Right lung (tissue), 5 donors: ENCODE results near the gene CCDC171. TPM values are rescaled to one million over a fixed set of nuclear protein-coding genes. Genes with fewer than 3 reads are reported as not detected.
"Not testable (repeated sequence)": the region's sequence is repeated elsewhere in the genome, so short reads cannot be mapped to it uniquely, and the experiment has no call there.

Experiments used
- DNase-seq, 2 donors: peaks; one replicate each; pipeline ENCODE4 v3.0.0-alpha.2; 2013
- polyA plus RNA-seq, 5 donors: library from polyadenylated mRNA; unstranded; fragments of 120-200 nt; gene quantifications; one replicate each; pipeline versions ENCODE4 v1.2.1 to v1.2.3, GENCODE V29; 2013; ENCODE audit warnings: inconsistent platforms in 1 of 5, low replicate concordance in 1 of 5; ENCODE audit not compliant: insufficient read length in 5 of 5, insufficient read depth in 1 of 5

The CCDC171 gene
- polyA plus RNA-seq, 5 donors, result 7.7 to 12.5 (median 9.9) TPM

DNA sequence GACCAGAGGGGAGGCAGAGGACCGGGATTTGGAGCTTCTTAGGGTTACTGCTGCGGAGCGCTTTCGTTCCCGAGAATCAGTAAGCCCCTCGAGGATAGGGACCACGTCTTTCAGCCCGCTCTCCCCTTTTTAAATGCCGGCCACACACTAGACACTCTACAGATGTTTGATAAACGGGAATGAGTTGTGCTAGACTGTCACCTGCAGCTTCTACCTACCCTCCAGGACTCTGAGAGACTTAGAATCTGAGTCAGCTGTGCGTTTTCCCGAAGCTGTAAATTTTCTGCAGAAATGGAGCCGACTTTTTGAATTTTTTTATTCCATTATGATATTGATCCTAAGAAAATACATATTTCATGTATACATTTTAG is 670 bp downstream of the CCDC171 start:
- DNase-seq, result no peak

DNA sequence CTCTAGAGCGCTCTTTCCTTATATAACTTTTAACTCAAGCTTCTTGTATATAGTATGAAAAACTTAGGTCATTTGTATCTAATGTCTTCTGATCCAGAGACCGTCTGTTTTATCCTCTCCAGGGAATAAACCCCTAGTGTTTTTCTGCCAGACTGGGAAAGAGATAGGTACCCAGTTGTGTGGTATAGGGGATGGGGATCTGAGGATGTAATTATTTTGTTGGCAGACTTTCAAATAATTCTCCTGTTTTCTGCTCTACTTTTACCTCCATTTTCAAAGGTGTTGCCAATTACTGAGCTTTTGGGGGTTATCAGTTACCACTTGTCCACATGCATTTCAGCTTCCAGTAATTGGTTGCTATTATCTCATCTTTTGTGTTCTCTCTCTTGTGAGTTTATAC is 17.9 kb downstream of the CCDC171 start:
- no peak for DNase-seq

DNA sequence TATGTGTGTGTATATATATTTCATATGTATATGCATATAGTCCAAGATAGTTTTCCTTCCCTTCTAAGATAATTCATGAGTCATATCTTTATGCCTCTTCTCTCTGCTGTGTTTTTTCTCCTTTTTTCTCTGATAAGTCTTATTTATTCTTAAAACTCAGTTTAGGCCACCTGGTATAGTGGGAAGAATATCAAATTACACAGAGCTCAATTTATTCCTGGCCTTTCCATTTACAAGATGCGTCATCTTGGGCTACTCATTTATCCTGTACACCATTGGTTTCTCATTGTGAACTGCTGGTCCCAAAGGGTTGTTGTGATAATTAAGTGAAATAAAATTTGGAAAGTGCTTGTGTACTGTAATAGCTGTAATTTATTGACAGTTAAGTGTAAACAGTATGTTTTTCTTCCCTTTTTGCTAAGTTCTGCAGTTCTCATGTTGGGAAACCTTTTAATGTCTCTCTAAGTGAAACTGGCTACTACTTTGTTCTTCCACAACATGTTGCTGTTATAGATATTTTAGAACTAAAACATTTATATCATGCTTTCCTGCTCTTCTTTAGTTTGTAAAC is 19.4 kb downstream of the CCDC171 start:
- peak; percentile 12 to 68 for DNase-seq

DNA sequence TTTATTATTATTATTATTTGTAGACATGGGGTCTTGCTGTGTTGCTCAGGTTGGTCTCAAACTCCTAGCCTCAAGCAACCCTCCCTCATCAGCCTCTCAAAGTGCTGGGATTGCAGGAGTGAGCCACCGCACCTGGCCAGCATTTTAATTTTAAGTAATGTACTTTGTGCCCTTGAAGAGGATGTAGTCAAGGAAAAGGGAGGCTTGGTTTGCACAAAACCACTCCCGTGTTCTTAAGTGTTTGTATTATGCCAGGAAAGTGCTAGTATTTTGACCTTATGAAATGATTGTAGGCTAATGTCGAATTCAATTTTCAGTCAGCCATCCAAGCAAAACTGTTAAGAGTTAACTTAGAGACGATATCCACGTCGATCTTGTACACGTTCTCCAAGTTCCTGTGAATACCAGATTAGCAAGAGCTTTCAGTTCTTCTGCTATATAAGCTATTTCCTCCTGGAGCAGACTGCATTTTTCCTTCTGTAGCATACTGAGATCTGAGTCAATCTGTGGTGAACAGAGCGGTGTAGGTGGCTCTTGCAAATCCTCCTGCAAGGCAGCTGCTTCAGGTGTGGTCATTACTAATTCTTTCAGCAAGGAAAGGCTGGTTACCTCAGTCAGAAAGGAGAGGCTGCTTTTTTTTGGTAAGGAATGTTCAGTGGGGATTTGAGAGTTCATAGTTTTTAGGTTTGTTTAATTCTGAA is 23.7 kb downstream of the CCDC171 start:
- DNase-seq, result peak; percentile 8 to 12

DNA sequence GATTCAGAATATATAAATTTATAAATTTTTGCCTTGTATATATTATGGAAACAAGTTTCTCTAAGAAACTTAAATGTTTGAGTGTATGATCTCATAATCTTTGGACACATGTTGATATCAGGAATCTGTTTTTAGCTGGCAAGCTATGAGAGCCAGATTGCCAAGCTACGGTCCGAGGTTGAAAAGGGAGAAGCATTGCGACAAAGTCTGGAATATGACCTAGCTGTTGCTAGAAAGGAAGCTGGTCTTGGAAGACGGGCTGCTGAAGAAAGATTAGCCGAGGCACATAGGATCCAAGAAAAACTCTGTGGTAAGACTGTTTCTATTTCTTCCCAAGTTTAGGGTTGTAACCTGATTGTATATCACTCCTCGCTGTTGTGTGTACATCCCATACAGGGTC is 25.9 kb downstream of the CCDC171 start:
- peak; percentile 75 to 84 for DNase-seq

DNA sequence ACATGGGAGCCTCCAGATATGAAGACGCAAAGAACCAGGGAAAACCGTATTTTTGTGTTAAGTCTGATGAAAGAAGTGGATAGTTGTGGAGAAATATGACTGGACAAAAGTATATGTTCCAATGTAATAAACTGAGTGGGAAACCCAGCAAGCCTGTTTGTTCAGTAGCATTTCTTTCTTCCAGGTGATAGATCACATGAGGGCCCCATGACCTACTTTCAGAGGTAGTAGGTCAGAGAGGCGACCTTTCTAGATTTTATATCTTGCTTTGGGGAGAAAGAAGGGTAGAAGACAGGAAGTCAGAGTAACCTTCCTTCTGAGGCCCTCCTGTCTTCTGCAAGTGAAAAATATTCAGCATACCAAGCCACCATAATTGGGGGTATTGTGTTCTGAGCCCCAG is 31.5 kb downstream of the CCDC171 start:
- no peak for DNase-seq

DNA sequence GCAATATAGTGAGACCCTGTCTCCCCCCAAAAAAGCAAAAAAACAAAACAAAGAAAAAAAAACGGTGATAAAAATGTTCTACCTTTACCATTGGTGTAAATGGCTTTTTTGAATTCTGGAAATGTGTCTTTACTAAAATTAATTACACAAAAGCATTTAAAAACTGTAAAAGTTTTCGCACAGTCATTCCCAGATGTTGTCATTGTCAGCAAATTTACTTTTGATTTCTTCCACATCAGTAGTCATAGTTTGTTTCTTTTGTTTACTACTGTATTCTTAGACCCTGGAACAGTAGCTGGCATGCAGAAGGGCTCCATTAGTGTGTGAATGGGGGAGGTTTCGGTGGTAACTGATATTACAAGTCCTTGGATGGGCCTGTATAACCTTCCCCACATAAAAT is 39.5 kb downstream of the CCDC171 start:
- DNase-seq, result no peak

DNA sequence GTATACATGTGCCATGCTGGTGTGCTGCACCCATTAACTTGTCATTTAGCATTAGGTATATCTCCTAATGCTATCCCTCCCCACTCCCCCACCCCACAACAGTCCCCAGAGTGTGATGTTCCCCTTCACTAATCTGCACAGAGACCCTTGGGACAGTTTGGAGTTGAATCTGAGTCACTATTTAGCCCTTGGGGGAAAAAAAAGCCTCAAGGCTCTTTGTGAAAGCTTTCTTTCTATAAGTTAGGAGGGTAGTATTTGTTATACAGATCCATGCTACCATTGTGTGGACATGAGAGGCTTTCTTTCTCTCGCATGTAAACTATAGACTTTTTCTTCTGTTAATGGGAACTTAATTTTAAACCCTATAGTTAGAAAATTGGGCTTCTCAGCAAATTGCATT is 40.1 kb downstream of the CCDC171 start:
- DNase-seq, result not testable (repeated sequence)

DNA sequence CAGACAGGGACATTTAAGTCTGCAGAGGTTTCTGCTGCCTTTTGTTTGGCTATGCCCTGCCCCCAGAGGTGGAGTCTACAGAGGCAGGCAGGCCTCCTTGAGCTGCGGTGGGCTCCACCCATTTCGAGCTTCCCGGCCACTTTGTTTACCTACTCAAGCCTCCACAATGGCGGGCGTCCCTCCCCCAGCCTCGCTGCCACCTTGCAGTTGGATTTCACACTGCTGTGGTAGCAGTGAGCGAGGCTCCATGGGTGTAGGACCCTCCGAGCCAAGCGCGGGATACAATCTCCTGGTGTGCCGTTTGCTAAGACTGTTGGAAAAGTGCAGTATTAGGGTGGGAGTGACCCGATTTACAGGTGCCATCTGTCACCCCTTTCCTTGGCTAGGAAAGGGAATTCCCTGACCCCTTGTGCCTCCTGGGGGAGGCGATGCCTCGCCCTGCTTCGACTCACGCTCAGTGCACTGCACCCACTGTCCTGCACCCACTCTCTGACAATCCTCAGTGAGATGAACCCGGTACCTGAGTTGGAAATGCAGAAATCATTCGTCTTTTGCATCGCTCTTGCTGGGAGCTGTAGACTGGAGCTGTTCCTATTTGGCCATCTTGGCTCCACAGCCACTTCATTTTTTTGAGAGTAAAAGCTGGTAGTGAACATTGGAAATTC is 48.0 kb downstream of the CCDC171 start:
- DNase-seq, result not testable (repeated sequence)

DNA sequence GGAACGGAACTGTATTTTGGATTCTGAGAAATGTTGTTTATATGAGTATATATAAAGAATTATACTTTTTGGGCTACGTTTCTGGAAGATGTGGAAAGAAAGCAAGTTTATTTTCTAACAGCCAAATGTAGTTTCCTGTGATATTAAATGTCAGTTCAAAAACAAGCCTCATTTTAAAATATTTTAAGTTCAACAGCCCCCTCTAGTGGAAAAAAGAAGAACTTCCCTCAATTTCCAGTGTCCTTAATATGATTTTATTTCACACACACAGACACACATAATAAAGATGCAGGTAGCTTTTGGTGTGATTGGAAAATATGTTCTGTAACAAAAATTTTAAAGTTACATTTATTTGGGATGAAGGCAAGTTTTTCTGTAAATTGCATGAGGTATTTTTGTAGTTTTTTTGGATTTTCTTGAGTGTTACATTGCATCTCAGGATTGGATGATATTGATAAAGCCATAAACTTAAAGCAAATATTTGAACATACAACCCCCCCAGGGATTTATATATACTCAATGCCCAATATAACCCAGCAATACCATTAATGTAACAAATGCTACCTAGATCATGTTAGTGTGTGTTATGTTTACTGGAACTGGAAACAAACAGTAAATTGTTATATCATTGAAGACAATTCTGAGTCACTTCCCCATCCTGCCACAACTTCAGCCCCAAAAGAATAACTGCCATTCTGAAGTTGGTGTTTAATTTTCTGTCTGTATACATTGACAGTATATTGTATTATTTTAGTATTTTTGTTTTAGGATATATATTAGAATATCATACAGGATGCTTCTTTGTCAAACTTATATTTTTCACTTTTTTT is 54.0 kb downstream of the CCDC171 start:
- peak; percentile 30 to 46 for DNase-seq

DNA sequence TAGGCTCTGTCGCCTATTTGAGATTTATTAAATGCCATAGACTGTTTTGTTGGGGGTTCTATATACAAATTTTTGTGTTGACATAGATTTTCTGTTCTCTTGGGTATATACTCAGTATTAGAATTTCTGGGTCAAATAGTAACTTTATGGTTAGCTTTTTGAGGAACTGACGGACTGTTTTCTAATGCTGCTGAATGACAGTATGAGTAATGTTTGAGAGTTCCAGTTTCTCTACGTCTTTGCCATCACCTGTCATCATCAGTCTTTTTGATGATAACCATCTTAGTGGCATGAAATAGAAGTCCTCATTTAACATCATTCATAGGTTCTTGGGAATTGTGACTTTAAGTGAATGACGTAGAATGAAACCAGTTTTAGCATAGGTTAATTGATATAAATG is 60.1 kb downstream of the CCDC171 start:
- no peak for DNase-seq

DNA sequence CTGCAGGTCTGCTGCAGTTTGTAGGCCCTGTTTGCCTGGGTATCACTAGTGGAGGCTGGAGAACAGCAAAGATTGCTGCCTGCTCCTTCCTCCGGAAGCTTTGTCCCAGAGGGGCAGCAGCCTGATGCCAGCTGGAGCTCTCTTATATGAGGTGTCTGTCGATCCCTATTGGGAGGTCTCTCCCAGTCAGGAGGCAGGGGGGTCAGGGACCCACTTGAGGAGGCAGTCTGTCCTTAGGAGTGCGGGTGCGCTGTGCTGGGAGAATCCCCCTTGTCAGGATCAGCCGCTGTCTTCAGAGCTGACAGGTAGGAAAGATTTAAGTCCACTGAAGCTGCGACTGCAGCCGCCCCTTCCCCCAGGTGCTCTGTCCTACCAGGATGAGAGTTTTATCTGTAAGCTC is 64.9 kb downstream of the CCDC171 start:
- DNase-seq, result no peak

DNA sequence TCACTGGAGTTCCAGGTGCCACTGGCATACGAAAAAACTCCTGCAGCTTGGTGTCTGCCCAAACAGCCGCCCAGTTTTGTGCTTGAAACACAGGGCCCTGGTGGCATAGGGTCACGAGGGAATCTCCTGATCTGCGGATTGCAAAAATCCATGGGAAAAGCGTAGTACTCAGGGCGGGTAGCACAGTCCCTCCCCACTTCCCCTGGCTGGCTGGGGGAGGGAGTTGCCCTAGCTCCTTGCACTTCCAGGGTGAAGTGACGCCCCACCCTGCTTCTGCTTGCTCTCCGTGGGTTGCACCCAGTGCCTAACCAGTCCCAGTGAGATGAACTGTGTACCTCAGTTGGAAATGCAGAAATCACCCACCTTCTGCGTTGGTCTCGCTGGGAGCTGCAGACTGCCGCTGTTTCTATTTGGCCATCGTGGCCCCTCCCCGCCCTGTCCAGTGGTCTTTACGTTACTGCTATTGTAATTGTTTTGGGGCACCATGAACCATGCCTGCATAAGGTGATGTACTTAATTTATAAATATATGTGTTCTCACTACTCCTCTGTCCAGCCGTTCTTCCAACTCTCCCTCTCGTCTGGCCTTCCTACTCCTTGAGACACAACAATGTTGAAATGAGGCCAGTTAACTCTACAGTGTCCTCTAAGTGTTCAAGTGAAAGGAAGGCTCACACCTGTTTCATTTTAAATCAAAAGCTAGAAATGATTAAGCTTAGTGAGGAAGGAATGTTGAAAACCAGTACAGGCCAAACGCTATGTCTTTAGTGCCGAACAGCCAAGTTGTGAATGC is 65.9 kb downstream of the CCDC171 start:
- DNase-seq, result no peak

DNA sequence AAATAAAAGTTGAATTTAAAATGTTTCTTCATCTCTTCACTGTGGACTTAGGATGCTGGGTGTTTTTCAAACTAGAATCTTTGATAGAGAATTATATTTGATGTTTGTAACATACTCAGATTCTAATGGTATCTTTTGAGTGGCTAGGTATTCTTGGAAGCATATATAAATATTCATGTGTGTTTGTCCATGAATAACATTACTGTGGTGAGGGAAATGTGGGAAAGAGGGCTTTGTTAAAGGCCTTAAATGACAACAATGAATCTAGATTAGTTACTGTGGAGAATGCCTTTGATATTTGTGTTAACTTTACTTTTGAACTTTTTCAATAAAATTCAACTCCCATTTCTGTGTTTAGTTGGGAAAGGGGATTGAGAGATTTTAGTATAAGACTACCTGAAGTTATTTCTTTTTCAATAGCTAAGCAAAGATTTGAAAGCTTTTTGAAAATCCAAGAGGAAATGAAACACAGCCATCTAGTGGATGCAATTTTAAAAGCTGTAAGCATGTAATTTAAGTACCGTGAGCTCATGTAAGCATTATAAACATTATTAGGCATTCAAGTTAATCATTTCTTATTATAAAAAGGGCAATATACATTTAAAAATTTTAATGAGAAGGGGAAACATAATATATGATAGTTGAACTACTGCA is 69.6 kb downstream of the CCDC171 start:
- DNase-seq, result no peak

DNA sequence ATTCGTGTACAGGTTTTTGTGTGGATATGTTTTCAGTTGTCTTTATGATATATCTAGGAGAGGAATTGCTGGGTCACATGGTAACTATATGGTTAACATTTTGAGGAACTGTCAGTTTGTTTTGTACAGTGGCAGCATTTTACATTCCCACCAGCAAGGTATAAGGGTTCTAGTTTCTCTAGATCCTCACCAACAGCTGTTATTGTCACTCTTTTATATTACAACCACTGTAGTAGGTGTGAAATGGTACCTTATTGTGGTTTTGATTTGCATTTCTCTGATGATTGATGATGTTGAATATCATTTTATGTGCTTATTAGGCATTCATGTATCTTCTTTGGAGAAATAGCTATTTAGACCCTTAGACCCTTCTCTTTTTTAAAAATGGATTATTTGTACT is 82.9 kb downstream of the CCDC171 start:
- no peak for DNase-seq

DNA sequence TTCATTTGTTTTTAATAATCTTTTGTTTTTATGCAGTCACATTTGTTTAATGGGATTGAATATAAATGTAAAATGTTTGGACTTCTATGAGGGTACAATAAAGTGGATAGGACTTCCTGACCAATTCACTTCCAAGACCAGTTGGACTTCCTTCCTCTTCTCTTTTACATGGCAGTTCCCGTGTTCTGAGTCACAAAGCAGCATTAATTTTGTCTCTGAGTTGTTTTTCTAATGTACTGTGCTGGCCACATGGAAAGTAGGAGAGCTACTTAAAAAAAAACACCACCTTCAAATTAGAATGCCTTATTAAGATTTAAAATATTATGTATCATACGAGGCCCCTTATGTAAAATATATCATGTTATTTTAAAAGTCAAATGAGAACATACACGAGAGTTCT is 87.3 kb downstream of the CCDC171 start:
- no peak for DNase-seq

DNA sequence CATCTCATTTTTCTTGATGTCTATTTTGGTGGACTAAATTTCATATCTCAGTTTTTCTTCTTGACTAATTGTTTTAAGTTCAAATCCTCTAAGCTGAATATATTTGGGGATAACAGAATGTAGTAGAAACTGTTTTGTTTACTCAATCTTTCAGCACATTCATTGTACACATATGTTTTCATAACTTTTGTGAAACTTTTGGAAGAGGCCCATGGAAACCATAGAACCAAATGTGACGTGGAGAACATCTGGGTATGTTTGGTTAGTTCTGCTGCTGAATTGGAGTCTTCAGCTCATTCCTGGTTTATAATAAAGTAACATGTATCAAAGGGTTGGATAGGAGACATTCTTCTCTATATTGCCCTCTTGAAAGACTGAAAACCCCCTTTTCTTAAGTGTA is 88.4 kb downstream of the CCDC171 start:
- DNase-seq, result peak; percentile 41 to 56

DNA sequence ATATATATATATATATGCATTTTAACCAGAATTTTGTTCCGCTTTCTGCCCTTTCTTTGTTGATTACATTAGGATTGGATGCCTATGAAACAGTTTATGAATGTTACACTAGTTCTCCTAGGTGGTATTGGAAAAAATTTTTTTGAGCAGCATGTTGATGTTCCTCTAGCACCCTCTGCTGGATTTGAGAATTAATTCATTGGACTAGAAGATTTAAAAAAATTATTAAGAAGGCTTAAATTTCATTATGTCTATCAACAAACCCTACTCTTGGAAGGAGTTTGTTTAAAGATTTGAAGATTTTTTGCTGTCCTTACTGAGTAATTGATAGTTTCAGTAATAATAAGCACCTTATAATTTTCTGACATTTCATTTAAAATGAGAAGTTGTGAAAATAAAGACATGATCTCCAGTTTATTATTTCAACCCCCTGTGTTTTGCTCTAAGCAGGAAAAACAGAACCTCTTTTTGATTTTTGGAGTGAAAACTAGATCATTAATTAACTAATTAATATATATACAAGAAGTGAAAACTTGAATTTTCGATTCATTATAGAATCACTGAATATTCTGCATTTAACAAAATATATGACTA is 89.6 kb downstream of the CCDC171 start:
- DNase-seq, result no peak

DNA sequence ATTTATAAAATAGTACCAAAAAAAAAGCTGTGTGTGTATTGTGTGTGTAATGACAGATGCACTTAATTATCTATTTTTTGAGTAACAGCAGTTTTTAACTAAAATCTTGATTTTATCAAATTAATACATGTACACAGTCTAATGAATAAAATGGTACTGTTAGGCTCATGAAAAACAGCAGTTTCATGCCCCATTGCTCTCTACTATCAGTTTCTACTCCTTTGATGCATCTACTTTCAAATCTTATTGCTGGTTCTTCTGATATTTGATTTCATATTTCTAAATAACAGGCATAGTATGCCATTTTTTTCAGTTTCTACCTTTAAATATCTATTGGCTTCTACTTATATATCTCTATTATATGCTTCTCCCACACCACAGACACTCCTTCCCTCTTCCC is 117.4 kb downstream of the CCDC171 start:
- no peak for DNase-seq

DNA sequence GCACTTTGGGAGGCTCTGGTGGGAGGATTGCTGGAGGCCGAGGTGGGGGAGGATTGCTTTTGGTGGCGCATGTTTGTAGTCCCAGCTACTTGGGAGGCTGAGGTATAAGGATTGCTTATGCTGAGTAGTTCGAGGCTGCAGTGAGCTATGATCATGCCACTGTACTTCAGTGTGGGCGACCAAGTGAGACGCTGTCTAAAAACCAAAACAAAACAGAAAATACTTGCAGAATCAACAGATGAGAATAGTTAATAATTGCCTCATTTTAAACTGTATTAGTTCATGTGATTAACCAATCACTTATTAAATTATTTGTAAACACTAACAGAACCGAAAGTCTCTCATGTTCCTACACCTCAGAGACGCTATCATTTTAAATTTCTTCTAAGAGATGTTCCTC is 118.1 kb downstream of the CCDC171 start:
- DNase-seq, result no peak

DNA sequence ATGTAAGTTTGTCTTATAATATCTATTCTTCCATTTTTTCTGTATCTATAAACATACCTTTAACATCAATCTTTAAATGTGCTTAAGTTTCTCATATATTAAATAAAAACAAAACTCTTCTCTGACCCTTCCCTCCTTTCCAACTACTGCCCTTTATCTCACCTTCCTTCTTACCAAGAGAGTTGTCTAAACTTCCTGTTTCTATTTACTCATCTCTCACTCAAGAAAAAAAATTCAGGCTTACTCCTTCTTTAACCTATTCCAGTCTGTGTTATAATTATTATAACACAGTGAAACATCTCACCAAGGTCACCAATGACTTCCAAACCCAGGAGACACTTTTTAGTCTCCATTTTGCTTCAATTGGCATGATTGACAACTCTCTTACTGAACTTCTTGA is 140.9 kb downstream of the CCDC171 start:
- no peak for DNase-seq
